Kidney (tissue), 14 donors: ENCODE data around the gene CA12. TPM values are rescaled to one million over a fixed set of nuclear protein-coding genes. Genes with fewer than 3 reads are reported as not detected.

Source experiments
- DNase-seq, 5 donors: peaks; one replicate each; pipeline ENCODE4 v3.0.0-alpha.2; 2013 to 2020
- FAIRE-seq: peaks from 2 replicates; lab custom pipeline; 2012; peaks lifted over from hg19 to GRCh38; lab: Jason Lieb, UNC
- H3K27ac ChIP-seq, 2 donors: one replicate each; pipeline ENCODE4 v1.7.0; 2013; ENCODE audit warnings: low read depth in 2 of 2, low read length in 2 of 2, inconsistent platforms in 1 of 2
- H3K27me3 ChIP-seq: one replicate; pipeline ENCODE4 v1.7.1; 2013; ENCODE audit warnings: low read length, inconsistent platforms; ENCODE audit not compliant: control insufficient read depth, insufficient read depth
- H3K36me3 ChIP-seq, 3 donors: one replicate each; pipeline versions ENCODE4 v1.7.0 to v1.7.1; 2013; ENCODE audit warnings: low read length in 3 of 3, control low read depth in 1 of 3, inconsistent platforms in 1 of 3; ENCODE audit not compliant: insufficient read depth in 3 of 3, control insufficient read depth in 2 of 3
- H3K4me1 ChIP-seq, 3 donors: one replicate each; pipeline versions ENCODE4 v1.7.0 to v1.7.1; 2013; ENCODE audit warnings: low read length in 3 of 3, inconsistent platforms in 1 of 3, low read depth in 1 of 3; ENCODE audit not compliant: control insufficient read depth in 2 of 3, insufficient read depth in 2 of 3
- H3K4me3 ChIP-seq, 3 donors: one replicate each; pipeline versions ENCODE4 v1.7.0 to v1.8.1; 2013; ENCODE audit warnings: low read length in 3 of 3, control low read depth in 1 of 3, inconsistent platforms in 1 of 3
- H3K9ac ChIP-seq, 3 donors: one replicate each; pipeline versions ENCODE4 v1.7.0 to v1.7.1; 2013; ENCODE audit warnings: low read length in 3 of 3, control low read depth in 1 of 3, inconsistent platforms in 1 of 3
- H3K9me3 ChIP-seq, 3 donors: one replicate each; pipeline versions ENCODE4 v1.7.0 to v1.7.1; 2013; ENCODE audit warnings: low read length in 3 of 3, control low read depth in 1 of 3, inconsistent platforms in 1 of 3; ENCODE audit not compliant: control insufficient read depth in 2 of 3, insufficient read depth in 1 of 3
- intact Hi-C: fragments of 100-400 bp; cut with DNase I; formaldehyde crosslinking; loops from one replicate; pipeline ENCODE4 v1.11.1; 2022
- polyA plus RNA-seq: library from polyadenylated mRNA; stranded (reverse); fragments of 350-450 nt; fragmentation: Illumina TruSeq; extraction: RNeasy Lipid Tissue Mini Kit (QIAGEN cat#74804); gene quantifications from one replicate; pipeline ENCODE4 v1.2.3, GENCODE V29; 2014; ENCODE audit warnings: low read depth, low replicate concordance; ENCODE audit not compliant: insufficient read depth
- total RNA-seq: library from RNA; stranded (reverse); fragmentation: NEBNext Ultra II Directional; extraction: Animal tissue kit (Norgen Biotek cat#: 25700); gene quantifications from one replicate; pipeline ENCODE4 v1.2.1, GENCODE V29; 2021
- TF ChIP-seq, protein P1 (sequence below): IDR thresholded peaks from 3 replicates; pipeline ENCODE4 v1.5.1; 2012; ENCODE audit warnings: mild to moderate bottlenecking, moderate library complexity, borderline replicate concordance; ENCODE audit not compliant: insufficient read depth; ENCODE audit errors: extremely low read depth
- donor health status: control.
- donor health status: control.
- donor health status: control.
- donor health status: control.
- donor health status: control.
- donor health status: DM: yes; HTN: yes; CAD: no.
- donor health status: Normal renal cell carcinoma (clear cell type).

The CA12 gene
- total and polyA plus RNA-seq, 2 donors from 2014 or later = 237 to 242 TPM

DNA sequence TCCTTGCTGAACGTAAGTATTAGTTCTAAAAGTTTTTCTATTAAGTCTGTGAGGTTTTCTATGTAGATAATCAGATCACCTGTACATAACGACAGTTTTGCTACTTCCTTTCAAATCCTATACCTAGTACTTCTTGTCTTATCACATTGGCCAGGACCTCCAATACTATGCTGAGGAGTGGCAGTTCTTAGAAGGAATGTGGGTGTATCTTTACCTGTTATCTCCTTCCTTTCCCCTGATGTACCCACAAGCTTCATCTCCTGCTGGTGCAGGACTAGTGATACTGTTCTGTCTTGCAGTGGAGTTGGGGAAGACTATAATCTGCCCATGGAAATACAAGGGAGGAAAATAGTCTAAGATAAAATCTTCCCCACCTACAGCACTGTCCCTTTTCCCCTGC is 16.8 kb upstream of the CA12 start:
- Histone ChIP-seq H3K27me3 (no peaks in the 10 kb centered on the region), H3K9ac (no peak overlapping the region), H3K4me1 (peaks cover 0 to 5% (median 0%) of the 10 kb centered on the region in 3 donors), H3K9me3 (no peaks in the 10 kb centered on the region), H3K27ac (no peak overlapping the region), H3K4me3 (no peak overlapping the region), H3K36me3 (no peaks in the 10 kb centered on the region)
- FAIRE-seq = no peak
- intact Hi-C loops = no loop called here
- no peak for DNase-seq
- TF ChIP-seq, protein P1, sequence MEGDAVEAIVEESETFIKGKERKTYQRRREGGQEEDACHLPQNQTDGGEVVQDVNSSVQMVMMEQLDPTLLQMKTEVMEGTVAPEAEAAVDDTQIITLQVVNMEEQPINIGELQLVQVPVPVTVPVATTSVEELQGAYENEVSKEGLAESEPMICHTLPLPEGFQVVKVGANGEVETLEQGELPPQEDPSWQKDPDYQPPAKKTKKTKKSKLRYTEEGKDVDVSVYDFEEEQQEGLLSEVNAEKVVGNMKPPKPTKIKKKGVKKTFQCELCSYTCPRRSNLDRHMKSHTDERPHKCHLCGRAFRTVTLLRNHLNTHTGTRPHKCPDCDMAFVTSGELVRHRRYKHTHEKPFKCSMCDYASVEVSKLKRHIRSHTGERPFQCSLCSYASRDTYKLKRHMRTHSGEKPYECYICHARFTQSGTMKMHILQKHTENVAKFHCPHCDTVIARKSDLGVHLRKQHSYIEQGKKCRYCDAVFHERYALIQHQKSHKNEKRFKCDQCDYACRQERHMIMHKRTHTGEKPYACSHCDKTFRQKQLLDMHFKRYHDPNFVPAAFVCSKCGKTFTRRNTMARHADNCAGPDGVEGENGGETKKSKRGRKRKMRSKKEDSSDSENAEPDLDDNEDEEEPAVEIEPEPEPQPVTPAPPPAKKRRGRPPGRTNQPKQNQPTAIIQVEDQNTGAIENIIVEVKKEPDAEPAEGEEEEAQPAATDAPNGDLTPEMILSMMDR = no peak

- Histone ChIP-seq H3K27me3 (no peaks in the 10 kb centered on the region), H3K9ac (peak overlapping the region in 1 of 3 donors; percentile 48), H3K4me3 (no peak overlapping the region), H3K36me3 (no peaks in the 10 kb centered on the region), H3K27ac (peak overlapping the region; percentile 23 to 28), H3K9me3 (no peaks in the 10 kb centered on the region), H3K4me1 (peaks cover 0 to 13% (median 0%) of the 10 kb centered on the region in 3 donors)
- TF ChIP-seq, protein P1 = no peak
- FAIRE-seq = no peak
- no peak for DNase-seq
- intact Hi-C loops = no loop called here
These were observed 14.7 kb upstream of the CA12 start for GRCh38 chr15:63396152-63396928.

- intact Hi-C loops = no loop called here
- no peak for FAIRE-seq
These were observed 14.1 kb upstream of the CA12 start for GRCh38 chr15:63395730-63396151.

More at GRCh38 chr15:63395730-63396151, 14.1 kb upstream of the CA12 start:
- no peak overlapping the region for H3K4me3 ChIP-seq
- H3K9ac ChIP-seq = no peak overlapping the region
- H3K9me3 ChIP-seq = no peaks in the 10 kb centered on the region
- TF ChIP-seq, protein P1 = no peak
- peaks cover 0 to 14% (median 2%) of the 10 kb centered on the region in 3 donors for H3K4me1 ChIP-seq
- no peaks in the 10 kb centered on the region for H3K27me3 ChIP-seq
- DNase-seq = no peak
- H3K36me3 ChIP-seq = no peaks in the 10 kb centered on the region
- no peak overlapping the region for H3K27ac ChIP-seq
